HepG2 (cell line): Measurements from ENCODE around the gene PDIA6. TPM values are rescaled to one million over a fixed set of nuclear protein-coding genes. Genes with fewer than 3 reads are reported as not detected.
A peak's percentile ranks its signal among the peaks of the same experiment; 100 is the strongest.

ENCODE experiments used
- IKZF1 ChIP-seq: fragments of 450-650 bp; IDR thresholded peaks from 2 replicates; pipeline ENCODE4 v1.7.1; 2016
- KLF16 ChIP-seq, 2 experiments: sonication (generic) in 1 of 2; formaldehyde crosslinking in 1 of 2; IDR thresholded peaks; 2 replicates each; pipeline versions ENCODE4 v1.6.1 to v1.8.0; 2016 to 2023; ENCODE audit warnings: missing genetic modification reagents in 2 of 2, missing compliant biosample characterization in 1 of 2
- MAFF ChIP-seq: IDR thresholded peaks from 2 replicates; pipeline ENCODE4 v1.6.1; 2011; ENCODE audit warnings: low read depth, low read length, improper control_type of control experiment
- MIER2 ChIP-seq: IDR thresholded peaks from 2 replicates; pipeline ENCODE4 v1.6.1; 2016; ENCODE audit warnings: missing biosample characterization, missing genetic modification reagents
- MXD3 ChIP-seq: IDR thresholded peaks from 2 replicates; pipeline ENCODE4 v1.6.1; 2016; ENCODE audit warnings: mild to moderate bottlenecking, missing biosample characterization, missing genetic modification reagents
- SMAD9 ChIP-seq: sonication (generic); formaldehyde crosslinking; IDR thresholded peaks from 2 replicates; pipeline ENCODE4 v1.5.1; 2020; ENCODE audit warnings: mild to moderate bottlenecking, missing genetic modification reagents
- SOX6 ChIP-seq, 2 experiments: fragments of 450-650 bp in 1 of 2; sonication (generic) in 1 of 2; formaldehyde crosslinking in 1 of 2; IDR thresholded peaks; 2 replicates each; pipeline versions ENCODE4 v1.4.0 to v1.6.1; 2017 to 2020; ENCODE audit warnings: antibody characterized with exemption in 1 of 2, mild to moderate bottlenecking in 1 of 2, missing genetic modification reagents in 1 of 2
- SYNCRIP ChIP-seq: fragments of 200-400 bp; formaldehyde crosslinking; IDR thresholded peaks from 2 replicates; pipeline ENCODE4 v1.6.1; 2018; ENCODE audit warnings: mild to moderate bottlenecking, low read depth, low read length; ENCODE audit not compliant: insufficient read depth
- TIGD3 ChIP-seq: sonication (generic); formaldehyde crosslinking; IDR thresholded peaks from 2 replicates; pipeline ENCODE4 v1.5.1; 2020; ENCODE audit warnings: mild to moderate bottlenecking, missing genetic modification reagents, borderline replicate concordance
- ZBTB7A ChIP-seq: sonication (generic); formaldehyde crosslinking; IDR thresholded peaks from 2 replicates; pipeline ENCODE4 v1.8.0; 2022; ENCODE audit warnings: mild to moderate bottlenecking, missing genetic modification reagents
- ZNF18 ChIP-seq: sonication (generic); formaldehyde crosslinking; IDR thresholded peaks from 2 replicates; pipeline ENCODE4 v1.8.0; 2022; ENCODE audit warnings: mild to moderate bottlenecking, missing genetic modification reagents; ENCODE audit not compliant: insufficient replicate concordance
- ZNF224 ChIP-seq: sonication (generic); formaldehyde crosslinking; IDR thresholded peaks from 2 replicates; pipeline ENCODE4 v1.5.0; 2020; ENCODE audit warnings: mild to moderate bottlenecking, missing genetic modification reagents
- ZNF432 ChIP-seq: sonication (generic); formaldehyde crosslinking; IDR thresholded peaks from 2 replicates; pipeline ENCODE4 v1.5.0; 2020; ENCODE audit warnings: missing genetic modification reagents, mild to moderate bottlenecking, borderline replicate concordance
- ZNF556 ChIP-seq: sonication (generic); formaldehyde crosslinking; IDR thresholded peaks from 2 replicates; pipeline ENCODE4 v1.4.0; 2020; ENCODE audit warnings: mild to moderate bottlenecking, missing genetic modification reagents, borderline replicate concordance
- ZNF562 ChIP-seq: sonication (generic); formaldehyde crosslinking; IDR thresholded peaks from 2 replicates; pipeline ENCODE4 v1.8.0; 2022; ENCODE audit warnings: missing genetic modification reagents, borderline replicate concordance
- ZNF674 ChIP-seq: sonication (generic); formaldehyde crosslinking; IDR thresholded peaks from 2 replicates; pipeline ENCODE4 v1.5.0; 2020; ENCODE audit warnings: low read depth, mild to moderate bottlenecking, missing genetic modification reagents
- ZNF720 ChIP-seq: sonication (generic); formaldehyde crosslinking; IDR thresholded peaks from 2 replicates; pipeline ENCODE4 v1.4.0; 2020; ENCODE audit warnings: missing genetic modification reagents
- ZNF850 ChIP-seq: sonication (generic); formaldehyde crosslinking; conservative IDR thresholded peaks from 2 replicates; pipeline ENCODE4 v1.9.0; 2021; ENCODE audit warnings: mild to moderate bottlenecking, missing genetic modification reagents
- ZSCAN22 ChIP-seq: sonication (generic); formaldehyde crosslinking; IDR thresholded peaks from 2 replicates; pipeline ENCODE4 v1.4.0; 2020; ENCODE audit warnings: mild to moderate bottlenecking, missing genetic modification reagents
- polyA plus RNA-seq, 8 experiments: library from polyadenylated mRNA; depleted of rRNA in 3 of 8; stranded (reverse) in 7 of 8; unstranded in 1 of 8; fragments of >200 nt; fragmentation: Illumina TruSeq in 4 of 8; extraction: Trizol in 4 of 8; gene quantifications; 2 replicates each; pipeline versions ENCODE4 v1.2.1 to v1.2.3, GENCODE V29; 2011 to 2016; ENCODE audit warnings: low read depth in 4 of 8, missing spikeins in 1 of 8, mixed read lengths in 1 of 8; ENCODE audit not compliant: insufficient read depth in 1 of 8
- total RNA-seq, 5 experiments: library from RNA; depleted of rRNA; stranded (reverse); fragments of >200 nt; fragmentation: Illumina TruSeq; extraction: Trizol; gene quantifications; 2 replicates each; pipeline ENCODE4 v1.2.3, GENCODE V29; 2016; ENCODE audit warnings: low read depth in 1 of 5
- TF ChIP-seq, protein P1 (sequence below): sonication (generic); formaldehyde crosslinking; IDR thresholded peaks from 2 replicates; pipeline ENCODE4 v1.5.0; 2020; ENCODE audit warnings: missing genetic modification reagents
- TF ChIP-seq, protein P2 (sequence below): sonication (generic); formaldehyde crosslinking; IDR thresholded peaks from 2 replicates; pipeline ENCODE4 v1.4.0; 2020; ENCODE audit warnings: missing genetic modification reagents

Gene PDIA6
- total and polyA plus RNA-seq, 2 of the 13 experiments (the other 11 are each of a cell fraction or from before 2014, with no cell fraction given) = 586 to 642 TPM

DNA sequence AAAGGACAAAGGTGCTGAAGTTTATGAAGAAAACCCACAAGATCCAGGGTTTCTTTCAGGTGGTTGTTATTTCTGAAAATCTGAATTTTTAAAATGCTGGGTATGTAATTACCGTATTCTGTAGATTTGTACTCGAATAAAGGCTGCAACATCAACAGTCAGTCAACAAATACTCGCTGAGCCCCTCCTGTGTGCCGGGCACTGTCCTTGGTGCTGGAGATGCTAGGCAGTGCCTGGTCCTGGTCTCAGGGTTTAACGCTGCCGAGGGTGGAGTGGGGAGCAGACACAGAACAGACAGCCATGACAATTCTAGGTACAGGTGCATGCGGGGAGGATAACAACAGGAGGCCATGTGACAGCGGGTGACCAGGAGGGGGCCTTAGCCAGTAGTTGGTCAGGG is 27.2 kb upstream of the PDIA6 start (continued):
- TF ChIP-seq, protein P1, sequence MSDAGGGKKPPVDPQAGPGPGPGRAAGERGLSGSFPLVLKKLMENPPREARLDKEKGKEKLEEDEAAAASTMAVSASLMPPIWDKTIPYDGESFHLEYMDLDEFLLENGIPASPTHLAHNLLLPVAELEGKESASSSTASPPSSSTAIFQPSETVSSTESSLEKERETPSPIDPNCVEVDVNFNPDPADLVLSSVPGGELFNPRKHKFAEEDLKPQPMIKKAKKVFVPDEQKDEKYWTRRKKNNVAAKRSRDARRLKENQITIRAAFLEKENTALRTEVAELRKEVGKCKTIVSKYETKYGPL (CRISPR knock-in tag) = no peak
- TF ChIP-seq ZBTB7A (CRISPR knock-in tag) (no peak), ZNF432 (CRISPR knock-in tag) (no peak), TIGD3 (CRISPR knock-in tag) (no peak), ZNF556 (CRISPR knock-in tag) (no peak), ZNF18 (CRISPR knock-in tag) (no peak), ZNF224 (CRISPR knock-in tag) (no peak), ZNF562 (CRISPR knock-in tag) (no peak; the same call in 1 of the 2 replicates), IKZF1 (no peak), ZNF720 (CRISPR knock-in tag) (no peak), SMAD9 (CRISPR knock-in tag) (no peak), MXD3 (CRISPR knock-in tag) (peak; percentile 56; the same call in 1 of the 2 replicates), MIER2 (CRISPR knock-in tag) (peak; percentile 97), MAFF (no peak), ZSCAN22 (CRISPR knock-in tag) (no peak), ZNF674 (CRISPR knock-in tag) (no peak), ZNF850 (no peak), SOX6 (IDR thresholded peaks at IDR 0.05) (no peak), SOX6 (CRISPR knock-in tag; IDR thresholded peaks at IDR 0.05) (no peak), KLF16 (CRISPR knock-in tag; IDR thresholded peaks at IDR 0.05) (0 out of 4 replicates have a peak, but pooled peaks of 1 of the 2 experiments have one; percentile 46), SYNCRIP (no peak)
- TF ChIP-seq, protein P2, sequence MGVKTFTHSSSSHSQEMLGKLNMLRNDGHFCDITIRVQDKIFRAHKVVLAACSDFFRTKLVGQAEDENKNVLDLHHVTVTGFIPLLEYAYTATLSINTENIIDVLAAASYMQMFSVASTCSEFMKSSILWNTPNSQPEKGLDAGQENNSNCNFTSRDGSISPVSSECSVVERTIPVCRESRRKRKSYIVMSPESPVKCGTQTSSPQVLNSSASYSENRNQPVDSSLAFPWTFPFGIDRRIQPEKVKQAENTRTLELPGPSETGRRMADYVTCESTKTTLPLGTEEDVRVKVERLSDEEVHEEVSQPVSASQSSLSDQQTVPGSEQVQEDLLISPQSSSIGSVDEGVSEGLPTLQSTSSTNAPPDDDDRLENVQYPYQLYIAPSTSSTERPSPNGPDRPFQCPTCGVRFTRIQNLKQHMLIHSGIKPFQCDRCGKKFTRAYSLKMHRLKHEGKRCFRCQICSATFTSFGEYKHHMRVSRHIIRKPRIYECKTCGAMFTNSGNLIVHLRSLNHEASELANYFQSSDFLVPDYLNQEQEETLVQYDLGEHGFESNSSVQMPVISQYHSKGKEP (CRISPR knock-in tag) = peak; percentile 64; the same call in 1 of the 2 replicates
